Measurements from ENCODE around the gene CDC34. TPM values are rescaled to one million over a fixed set of nuclear protein-coding genes. Genes with fewer than 3 reads are reported as not detected.

The CDC34 gene
- polyA plus RNA-seq, 2 of the 4 experiments (the other 2 are of a cell fraction), result 37.4 to 62.6 TPM

- TF ChIP-seq ZC3H11A (IDR thresholded peaks at IDR 0.05) (no peak), HEYL (CRISPR knock-in tag; IDR thresholded peaks at IDR 0.05) (no peak), NFE2L2 (conservative IDR thresholded peaks at IDR 0.05; ENCODE audit: low read length) (no peak), PHF8 (IDR thresholded peaks at IDR 0.05; ENCODE audit: borderline replicate concordance, low read depth) (no peak), TP53 (CRISPR knock-in tag; IDR thresholded peaks at IDR 0.05) (no peak), RAD21 (conservative IDR thresholded peaks at IDR 0.05 in 1 of 2, IDR thresholded peaks at IDR 0.05 in 1 of 2) (no peak), CHD2 (IDR thresholded peaks at IDR 0.05; ENCODE audit: low read length, partially characterized antibody) (no peak)
- TF ChIP-seq, protein P1, sequence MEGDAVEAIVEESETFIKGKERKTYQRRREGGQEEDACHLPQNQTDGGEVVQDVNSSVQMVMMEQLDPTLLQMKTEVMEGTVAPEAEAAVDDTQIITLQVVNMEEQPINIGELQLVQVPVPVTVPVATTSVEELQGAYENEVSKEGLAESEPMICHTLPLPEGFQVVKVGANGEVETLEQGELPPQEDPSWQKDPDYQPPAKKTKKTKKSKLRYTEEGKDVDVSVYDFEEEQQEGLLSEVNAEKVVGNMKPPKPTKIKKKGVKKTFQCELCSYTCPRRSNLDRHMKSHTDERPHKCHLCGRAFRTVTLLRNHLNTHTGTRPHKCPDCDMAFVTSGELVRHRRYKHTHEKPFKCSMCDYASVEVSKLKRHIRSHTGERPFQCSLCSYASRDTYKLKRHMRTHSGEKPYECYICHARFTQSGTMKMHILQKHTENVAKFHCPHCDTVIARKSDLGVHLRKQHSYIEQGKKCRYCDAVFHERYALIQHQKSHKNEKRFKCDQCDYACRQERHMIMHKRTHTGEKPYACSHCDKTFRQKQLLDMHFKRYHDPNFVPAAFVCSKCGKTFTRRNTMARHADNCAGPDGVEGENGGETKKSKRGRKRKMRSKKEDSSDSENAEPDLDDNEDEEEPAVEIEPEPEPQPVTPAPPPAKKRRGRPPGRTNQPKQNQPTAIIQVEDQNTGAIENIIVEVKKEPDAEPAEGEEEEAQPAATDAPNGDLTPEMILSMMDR (IDR thresholded peaks at IDR 0.05), result no peak
These were observed 7.4 kb upstream of the CDC34 start (continued) for GRCh38 chr19:524062-524674.

- Histone ChIP-seq H3K4me2 (no peak overlapping the region), H3K4me3 (no peak overlapping the region), H3K4me1 (peaks cover 11% of the 10 kb centered on the region; the same call in 1 of the 3 replicates), H3K27ac (no peak overlapping the region), H3K9me3 (no peaks in the 10 kb centered on the region)
- ChIA-PET CTCF (interaction anchor here (1.9 to 2.4 kb wide), 2 partner anchors 8 to 14 kb away, joined by 6 to 20 read pairs; no protein-coding TSS in a partner anchor), POLR2A (no interaction called here)
- ATAC-seq, result peak in 1 of 2 experiments; percentile 14; a peak in 3 of 6 replicates
- TF ChIP-seq FOSB (CRISPR knock-in tag; IDR thresholded peaks at IDR 0.05), result no peak
- no peak for FAIRE-seq
- no peak for DNase-seq (ENCODE audit: low read depth in 1 of 2, low spot score in 1 of 2)
- WGBS (ENCODE audit: missing lambda C conversion rate), result 48% methylated on average over 4 of the region's 18 CpGs
These were observed 6.5 kb upstream of the CDC34 start for GRCh38 chr19:525029-525428.

GRCh38 chr19:525857-526419 lies 5.6 kb upstream of the CDC34 start:
- Histone ChIP-seq H3K4me1 (peaks cover 15% of the 10 kb centered on the region; the same call in 2 of the 3 replicates), H3K9me3 (no peaks in the 10 kb centered on the region), H3K4me3 (no peak overlapping the region), H3K27ac (no peak overlapping the region), H3K4me2 (no peak overlapping the region)
- CTCF ChIA-PET, result interaction anchor here (2.4 kb wide), 1 partner anchor 15 kb away, joined by 20 read pairs; no protein-coding TSS in a partner anchor
- POLR2A ChIA-PET, result no interaction called here
- no peak for TF ChIP-seq ELK1 (IDR thresholded peaks at IDR 0.05; ENCODE audit: low read depth, low read length)
- no peak for TF ChIP-seq FOSL2 (IDR thresholded peaks at IDR 0.05)
- no peak for TF ChIP-seq FOSL2 (CRISPR knock-in tag; IDR thresholded peaks at IDR 0.05)
- TF ChIP-seq SMC3 (IDR thresholded peaks at IDR 0.05), result no peak
- no peak for TF ChIP-seq NR3C1 (IDR thresholded peaks at IDR 0.05)
- no peak for TF ChIP-seq CBX2 (IDR thresholded peaks at IDR 0.05; ENCODE audit: borderline replicate concordance, low read depth)
- TF ChIP-seq HDAC2 (IDR thresholded peaks at IDR 0.05), result no peak
- no peak for TF ChIP-seq BHLHE40 (IDR thresholded peaks at IDR 0.05; ENCODE audit: low read depth, low read length)
- TF ChIP-seq MAFK (IDR thresholded peaks at IDR 0.05; ENCODE audit: partially characterized antibody), result no peak
- no peak for TF ChIP-seq ZC3H11A (IDR thresholded peaks at IDR 0.05)
- TF ChIP-seq PBX3 (IDR thresholded peaks at IDR 0.05), result no peak
- no peak for TF ChIP-seq RNF2 (IDR thresholded peaks at IDR 0.05; ENCODE audit: borderline replicate concordance, low read depth)
- no peak for TF ChIP-seq E2F6 (IDR thresholded peaks at IDR 0.05; ENCODE audit: borderline replicate concordance, low read depth)
- TF ChIP-seq, protein P1 (IDR thresholded peaks at IDR 0.05), result no peak
- TF ChIP-seq RFX5 (IDR thresholded peaks at IDR 0.05), result no peak
- TF ChIP-seq MAZ (IDR thresholded peaks at IDR 0.05; ENCODE audit: borderline replicate concordance, low read depth, low read length), result no peak
- no peak for TF ChIP-seq HOXB13 (CRISPR knock-in tag; IDR thresholded peaks at IDR 0.05; ENCODE audit: low read depth)
- WGBS (ENCODE audit: missing lambda C conversion rate), result 65% methylated on average over 9 of the region's 13 CpGs
- no peak for DNase-seq (ENCODE audit: low read depth in 1 of 2, low spot score in 1 of 2)
- no peak for ATAC-seq
- FAIRE-seq, result no peak
